Muscle of leg (tissue), 11 donors: ENCODE measurements around the gene MAN2C1. TPM values are rescaled to one million over a fixed set of nuclear protein-coding genes. Genes with fewer than 3 reads are reported as not detected.

Experiments
- DNase-seq: peaks from one replicate; pipeline ENCODE4 v3.0.0; 2013
- H3K27ac ChIP-seq: one replicate; pipeline ENCODE4 v1.5.1; 2013; ENCODE audit warnings: mild to moderate bottlenecking, low read length, control low read depth
- H3K27me3 ChIP-seq: one replicate; pipeline ENCODE4 v1.6.1; 2013; ENCODE audit warnings: low read length; ENCODE audit not compliant: control insufficient read depth, insufficient read depth
- H3K36me3 ChIP-seq: one replicate; pipeline ENCODE4 v1.6.1; 2013; ENCODE audit warnings: low read length; ENCODE audit not compliant: control insufficient read depth, insufficient read depth
- H3K4me1 ChIP-seq: one replicate; pipeline ENCODE4 v1.6.1; 2013; ENCODE audit warnings: low read length; ENCODE audit not compliant: control insufficient read depth, insufficient read depth
- H3K4me3 ChIP-seq: one replicate; pipeline ENCODE4 v1.5.1; 2013; ENCODE audit warnings: low read length, control low read depth
- H3K9me3 ChIP-seq: replicated peaks from 2 replicates; pipeline ENCODE4 v1.6.1; 2013; ENCODE audit warnings: low read depth, low read length; ENCODE audit not compliant: control insufficient read depth
- WGBS: methylation state at CpG from one replicate; pipeline ENCODE4 v1.1.5; 2013; ENCODE audit warnings: missing lambda C conversion rate; ENCODE audit not compliant: insufficient coverage; 5-methylcytosine and 5-hydroxymethylcytosine counted together
- polyA plus RNA-seq, 8 donors: library from polyadenylated mRNA; unstranded; fragments of 120-200 nt; gene quantifications; one replicate each; pipeline versions ENCODE4 v1.2.1 to v1.2.3, GENCODE V29; 2013; ENCODE audit warnings: inconsistent platforms in 1 of 8, low replicate concordance in 1 of 8; ENCODE audit not compliant: insufficient read length in 8 of 8, insufficient read depth in 1 of 8
- total RNA-seq: library from RNA; stranded (reverse); fragments of 120-200 nt; gene quantifications from one replicate; pipeline ENCODE4 v1.2.4, GENCODE V29; 2013

Gene MAN2C1
- total and polyA plus RNA-seq, 9 donors, result 63.9 to 149 (median 105) TPM

DNA sequence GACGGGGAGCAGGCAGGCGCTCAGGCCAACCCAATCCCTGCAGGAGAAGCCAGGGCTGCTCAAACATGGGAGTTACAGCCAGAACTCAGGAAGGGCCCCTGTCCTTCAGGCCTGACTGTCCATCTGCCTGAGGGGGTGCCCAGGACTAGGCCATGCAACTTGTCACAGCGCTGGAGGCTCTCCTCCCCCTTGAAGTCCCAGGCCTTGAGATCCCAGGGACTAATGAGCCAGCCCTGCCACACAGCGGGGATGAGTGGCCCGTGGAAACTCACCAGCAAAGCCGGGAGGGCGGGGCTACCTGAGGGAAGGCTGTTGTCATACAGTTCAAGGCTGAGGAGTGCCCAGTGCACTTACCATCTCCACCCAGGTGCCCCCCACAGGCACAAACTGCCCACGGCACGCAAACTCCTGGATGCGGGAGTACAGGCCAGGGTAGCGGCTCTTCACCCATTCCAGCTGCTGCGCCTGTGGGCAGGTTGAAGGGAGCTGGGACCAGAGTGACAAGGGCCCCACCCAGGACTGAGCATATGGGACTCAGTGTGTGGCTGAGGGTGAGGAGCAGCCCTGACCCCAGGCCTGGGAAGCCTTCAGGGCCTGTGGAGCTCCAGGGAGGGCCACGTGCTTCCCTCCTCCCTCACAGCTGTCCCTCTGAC, 6.3 kb downstream of the MAN2C1 start:
- WGBS, result 88% methylated on average over 9 of the region's 13 CpGs
- Histone ChIP-seq H3K4me3 (no peak overlapping the region), H3K9me3 (no peaks in the 10 kb centered on the region), H3K27me3 (no peaks in the 10 kb centered on the region), H3K27ac (no peak overlapping the region), H3K36me3 (peaks cover 83% of the 10 kb centered on the region), H3K4me1 (no peaks in the 10 kb centered on the region)
- DNase-seq, result no peak

- Histone ChIP-seq H3K27ac (no peak overlapping the region), H3K27me3 (no peaks in the 10 kb centered on the region), H3K36me3 (peaks cover 84% of the 10 kb centered on the region), H3K4me3 (no peak overlapping the region), H3K9me3 (no peaks in the 10 kb centered on the region), H3K4me1 (no peaks in the 10 kb centered on the region)
- no peak for DNase-seq
- 85% methylated on average over 8 of the region's 10 CpGs for WGBS
These were observed 6.9 kb downstream of the MAN2C1 start for GRCh38 chr15:75361361-75361988.

GRCh38 chr15:75360856-75361255, 7.6 kb downstream of the MAN2C1 start:
- no peak for DNase-seq
- H3K4me3 ChIP-seq, result no peak overlapping the region
- H3K27me3 ChIP-seq, result no peaks in the 10 kb centered on the region
- H3K9me3 ChIP-seq, result no peaks in the 10 kb centered on the region
- WGBS, result 87% methylated on average over 7 of the region's 7 CpGs
- peaks cover 84% of the 10 kb centered on the region for H3K36me3 ChIP-seq
- no peaks in the 10 kb centered on the region for H3K4me1 ChIP-seq
- H3K27ac ChIP-seq, result no peak overlapping the region

DNA sequence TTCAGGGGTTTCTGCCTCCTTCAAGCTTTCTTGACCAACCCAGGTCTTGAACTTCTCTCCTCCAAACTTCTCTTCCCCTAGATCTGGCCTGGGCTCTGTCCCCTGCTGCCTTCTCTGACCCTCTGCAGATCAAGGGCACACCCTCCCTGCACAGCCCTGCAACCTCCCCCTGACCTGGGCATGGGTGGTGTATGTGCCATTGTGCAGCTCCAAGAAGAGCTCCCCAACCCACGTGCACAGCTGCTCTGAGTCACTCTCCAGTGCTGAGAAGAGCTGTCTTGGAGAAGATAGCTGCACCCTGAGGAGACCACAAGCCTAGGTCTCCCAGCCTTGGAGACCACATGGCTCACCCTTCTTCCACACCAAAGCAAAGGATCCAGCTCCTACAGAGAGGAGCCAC, 8.0 kb downstream of the MAN2C1 start:
- Histone ChIP-seq H3K9me3 (no peaks in the 10 kb centered on the region), H3K27ac (no peak overlapping the region), H3K36me3 (peaks cover 83% of the 10 kb centered on the region), H3K27me3 (no peaks in the 10 kb centered on the region), H3K4me1 (no peaks in the 10 kb centered on the region), H3K4me3 (no peak overlapping the region)
- WGBS, result no CpG with 5 or more reads among the region's 1 CpG
- DNase-seq, result no peak

DNA sequence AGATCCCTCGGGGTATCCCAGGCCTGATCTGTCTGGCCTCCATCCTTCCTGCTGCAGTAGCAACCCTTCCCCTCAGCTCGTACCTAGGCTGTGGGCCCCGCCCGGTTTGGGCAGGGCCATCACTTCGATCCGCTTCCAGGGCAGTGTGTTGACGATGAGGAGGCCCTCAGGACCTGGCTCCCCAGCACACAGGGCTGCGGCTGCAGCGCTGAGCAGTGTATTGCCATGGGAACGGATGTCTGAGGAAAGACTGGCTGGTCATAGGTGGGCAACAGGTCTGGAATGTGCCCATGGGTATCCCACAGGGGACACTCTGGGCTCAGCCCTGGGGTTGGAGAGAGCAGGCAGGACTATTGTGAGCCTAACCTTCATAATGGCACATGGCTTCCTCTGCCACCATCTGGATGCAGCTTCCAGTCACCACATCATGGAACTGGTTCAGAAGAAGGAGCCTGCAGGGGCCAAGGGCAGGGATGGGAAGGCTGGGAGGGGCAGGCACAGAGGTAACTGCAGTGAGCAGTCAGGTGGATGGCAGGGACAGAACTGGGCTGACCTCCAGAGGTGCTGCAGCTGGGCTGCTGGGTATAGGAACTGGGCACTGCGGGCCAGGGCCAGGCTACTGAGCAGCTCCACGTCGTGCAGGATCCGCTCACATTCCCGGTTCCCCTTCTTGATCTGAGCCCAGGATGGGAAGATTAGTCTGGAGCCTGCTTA, 8.7 kb downstream of the MAN2C1 start:
- no peaks in the 10 kb centered on the region for H3K4me1 ChIP-seq
- H3K27ac ChIP-seq, result no peak overlapping the region
- no peak for DNase-seq
- WGBS, result 89% methylated on average over 8 of the region's 15 CpGs
- peaks cover 86% of the 10 kb centered on the region for H3K36me3 ChIP-seq
- no peaks in the 10 kb centered on the region for H3K9me3 ChIP-seq
- H3K4me3 ChIP-seq, result no peak overlapping the region
- H3K27me3 ChIP-seq, result no peaks in the 10 kb centered on the region

GRCh38 chr15:75358771-75359536, 9.5 kb downstream of the MAN2C1 start:
- WGBS, result 93% methylated on average over 7 of the region's 10 CpGs
- H3K9me3 ChIP-seq, result no peaks in the 10 kb centered on the region
- no peaks in the 10 kb centered on the region for H3K4me1 ChIP-seq
- peaks cover 84% of the 10 kb centered on the region for H3K36me3 ChIP-seq
- DNase-seq, result no peak
- H3K27ac ChIP-seq, result no peak overlapping the region
- no peak overlapping the region for H3K4me3 ChIP-seq
- H3K27me3 ChIP-seq, result no peaks in the 10 kb centered on the region

DNA sequence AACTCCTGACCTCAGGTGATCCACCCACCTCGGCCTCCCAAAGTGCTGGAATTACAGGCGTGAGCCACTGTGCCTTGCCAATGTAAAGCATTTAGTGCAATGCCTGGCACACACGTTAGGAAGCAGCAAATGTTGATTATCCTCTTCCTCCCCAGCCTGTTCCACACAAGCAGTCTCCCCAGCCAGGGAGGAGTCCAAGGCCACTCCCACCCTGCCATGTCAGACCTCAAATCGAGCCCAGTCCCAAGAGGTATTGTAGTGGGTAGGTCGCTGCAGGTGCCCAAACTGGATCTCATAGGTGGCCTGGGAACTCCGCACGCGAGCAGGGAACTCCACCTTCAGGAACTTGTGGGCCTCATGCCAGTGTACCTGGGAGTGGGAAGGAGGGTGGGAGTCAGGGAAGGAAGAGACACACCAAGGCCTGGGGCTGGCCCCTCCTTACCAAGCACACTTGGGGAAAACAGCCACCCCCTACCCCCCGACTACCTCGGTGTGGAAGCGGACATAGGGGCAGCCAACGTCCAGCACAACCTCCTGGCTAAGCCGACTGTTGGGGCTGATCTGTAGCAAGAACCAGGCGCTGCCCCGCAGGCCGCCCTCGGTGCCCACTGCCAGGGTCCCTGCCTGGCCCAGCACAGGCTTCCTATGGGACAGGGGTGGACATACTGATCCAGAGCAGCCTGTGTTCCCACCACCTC, 10.3 kb downstream of the MAN2C1 start:
- DNase-seq, result no peak
- Histone ChIP-seq H3K4me1 (no peaks in the 10 kb centered on the region), H3K36me3 (peaks cover 83% of the 10 kb centered on the region), H3K4me3 (no peak overlapping the region), H3K27ac (no peak overlapping the region), H3K9me3 (no peaks in the 10 kb centered on the region), H3K27me3 (no peaks in the 10 kb centered on the region)
- WGBS, result 93% methylated on average over 11 of the region's 17 CpGs

- no peak overlapping the region for H3K27ac ChIP-seq
- no peaks in the 10 kb centered on the region for H3K27me3 ChIP-seq
- H3K4me1 ChIP-seq, result no peaks in the 10 kb centered on the region
- 94% methylated on average over 19 of the region's 20 CpGs for WGBS
- H3K9me3 ChIP-seq, result no peaks in the 10 kb centered on the region
- peaks cover 67% of the 10 kb centered on the region for H3K36me3 ChIP-seq
- DNase-seq, result no peak
- no peak overlapping the region for H3K4me3 ChIP-seq
These were observed 11.9 kb downstream of the MAN2C1 start for GRCh38 chr15:75356517-75356916.

- H3K27me3 ChIP-seq, result no peaks in the 10 kb centered on the region
- H3K36me3 ChIP-seq, result peaks cover 62% of the 10 kb centered on the region
- no peak for DNase-seq
- 77% methylated on average over 28 of the region's 28 CpGs for WGBS
- H3K4me3 ChIP-seq, result no peak overlapping the region
- H3K27ac ChIP-seq, result no peak overlapping the region
- H3K4me1 ChIP-seq, result no peaks in the 10 kb centered on the region
- no peaks in the 10 kb centered on the region for H3K9me3 ChIP-seq
These were observed 12.4 kb downstream of the MAN2C1 start for GRCh38 chr15:75356006-75356405.
